IMR-90 (cell line): ENCODE data around the gene WDR1.

Experiments used
- MXI1 ChIP-seq: IDR thresholded peaks from 2 replicates; pipeline ENCODE4 v1.6.1; 2012; ENCODE audit warnings: low read depth, mild to moderate bottlenecking, low read length, moderate library complexity, borderline replicate concordance
- POLR2A ChIP-seq: IDR thresholded peaks from 2 replicates; pipeline ENCODE4 v1.6.1; 2012; ENCODE audit warnings: mild to moderate bottlenecking, low read depth, low read length
- TF ChIP-seq, protein P1 (sequence below): conservative IDR thresholded peaks from 2 replicates; pipeline ENCODE4 v1.5.1; 2012; ENCODE audit warnings: mild to moderate bottlenecking, low read depth, low read length, improper control_type of control experiment
- TF ChIP-seq, protein P2 (sequence below): fragments of 150-350 bp; IDR thresholded peaks from 2 replicates; pipeline ENCODE4 v1.6.1; 2016; ENCODE audit warnings: low read depth, mild to moderate bottlenecking, low read length, moderate library complexity, borderline replicate concordance
- TF ChIP-seq, protein P3 (sequence below): fragments of 150-350 bp; IDR thresholded peaks from 2 replicates; pipeline ENCODE4 v1.6.1; 2017; ENCODE audit warnings: mild to moderate bottlenecking, antibody characterized with exemption, low read length, low read depth

DNA sequence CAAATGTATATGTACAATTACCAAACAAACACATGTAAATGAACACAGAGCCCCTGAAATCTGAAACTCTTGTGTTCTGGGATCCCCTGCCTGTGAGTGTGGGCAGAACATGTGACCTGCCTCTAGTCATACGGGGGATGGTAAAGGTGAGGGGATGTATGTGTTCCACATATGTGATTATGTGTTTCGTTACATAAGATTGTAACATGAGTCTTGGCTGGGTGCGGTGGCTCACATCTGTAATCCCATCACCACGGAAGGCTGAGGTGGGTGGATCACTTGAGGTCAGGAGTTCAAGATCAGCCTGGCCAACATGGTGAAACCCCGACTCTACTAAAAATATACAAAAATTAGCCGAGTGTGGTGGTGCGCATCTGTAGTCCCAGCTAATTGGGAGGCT, 58.2 kb downstream of the WDR1 start:
- TF ChIP-seq, protein P1, sequence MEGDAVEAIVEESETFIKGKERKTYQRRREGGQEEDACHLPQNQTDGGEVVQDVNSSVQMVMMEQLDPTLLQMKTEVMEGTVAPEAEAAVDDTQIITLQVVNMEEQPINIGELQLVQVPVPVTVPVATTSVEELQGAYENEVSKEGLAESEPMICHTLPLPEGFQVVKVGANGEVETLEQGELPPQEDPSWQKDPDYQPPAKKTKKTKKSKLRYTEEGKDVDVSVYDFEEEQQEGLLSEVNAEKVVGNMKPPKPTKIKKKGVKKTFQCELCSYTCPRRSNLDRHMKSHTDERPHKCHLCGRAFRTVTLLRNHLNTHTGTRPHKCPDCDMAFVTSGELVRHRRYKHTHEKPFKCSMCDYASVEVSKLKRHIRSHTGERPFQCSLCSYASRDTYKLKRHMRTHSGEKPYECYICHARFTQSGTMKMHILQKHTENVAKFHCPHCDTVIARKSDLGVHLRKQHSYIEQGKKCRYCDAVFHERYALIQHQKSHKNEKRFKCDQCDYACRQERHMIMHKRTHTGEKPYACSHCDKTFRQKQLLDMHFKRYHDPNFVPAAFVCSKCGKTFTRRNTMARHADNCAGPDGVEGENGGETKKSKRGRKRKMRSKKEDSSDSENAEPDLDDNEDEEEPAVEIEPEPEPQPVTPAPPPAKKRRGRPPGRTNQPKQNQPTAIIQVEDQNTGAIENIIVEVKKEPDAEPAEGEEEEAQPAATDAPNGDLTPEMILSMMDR, result no peak
- TF ChIP-seq, protein P2, sequence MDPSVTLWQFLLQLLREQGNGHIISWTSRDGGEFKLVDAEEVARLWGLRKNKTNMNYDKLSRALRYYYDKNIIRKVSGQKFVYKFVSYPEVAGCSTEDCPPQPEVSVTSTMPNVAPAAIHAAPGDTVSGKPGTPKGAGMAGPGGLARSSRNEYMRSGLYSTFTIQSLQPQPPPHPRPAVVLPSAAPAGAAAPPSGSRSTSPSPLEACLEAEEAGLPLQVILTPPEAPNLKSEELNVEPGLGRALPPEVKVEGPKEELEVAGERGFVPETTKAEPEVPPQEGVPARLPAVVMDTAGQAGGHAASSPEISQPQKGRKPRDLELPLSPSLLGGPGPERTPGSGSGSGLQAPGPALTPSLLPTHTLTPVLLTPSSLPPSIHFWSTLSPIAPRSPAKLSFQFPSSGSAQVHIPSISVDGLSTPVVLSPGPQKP, result no peak
- TF ChIP-seq MXI1 (no peak), POLR2A (no peak)
- TF ChIP-seq, protein P3, sequence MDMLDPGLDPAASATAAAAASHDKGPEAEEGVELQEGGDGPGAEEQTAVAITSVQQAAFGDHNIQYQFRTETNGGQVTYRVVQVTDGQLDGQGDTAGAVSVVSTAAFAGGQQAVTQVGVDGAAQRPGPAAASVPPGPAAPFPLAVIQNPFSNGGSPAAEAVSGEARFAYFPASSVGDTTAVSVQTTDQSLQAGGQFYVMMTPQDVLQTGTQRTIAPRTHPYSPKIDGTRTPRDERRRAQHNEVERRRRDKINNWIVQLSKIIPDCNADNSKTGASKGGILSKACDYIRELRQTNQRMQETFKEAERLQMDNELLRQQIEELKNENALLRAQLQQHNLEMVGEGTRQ, result no peak
